ENCODE results near the gene KCNC1. TPM values are rescaled to one million over a fixed set of nuclear protein-coding genes. Genes with fewer than 3 reads are reported as not detected.

The KCNC1 gene
- total RNA-seq, 2 donors from 2014 or later, result 0.19 to 0.37 TPM

DNA sequence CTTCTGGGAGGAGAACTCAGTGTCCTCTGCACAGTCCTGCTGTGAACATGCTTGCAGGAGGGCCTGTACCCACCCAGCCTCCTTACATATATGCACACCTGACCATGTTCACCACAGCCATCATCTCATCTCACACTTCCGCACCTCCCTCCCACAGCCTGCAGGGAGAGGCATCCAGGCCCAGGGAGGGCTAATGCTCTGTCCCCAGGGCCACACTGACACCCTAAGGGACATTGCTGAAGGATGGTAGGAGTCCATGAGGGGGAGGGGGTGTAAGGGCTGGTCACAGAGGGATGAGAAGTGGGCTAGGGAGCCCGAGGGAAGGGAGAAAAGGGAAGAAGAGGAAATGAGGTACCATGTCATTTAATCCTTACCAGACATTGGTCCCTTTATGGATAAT lies 4.4 kb upstream of the KCNC1 start:
- Histone ChIP-seq H3K4me3 (no peak overlapping the region), H3K4me1 (no peaks in the 10 kb centered on the region), H3K9ac (ENCODE audit: low read depth in 2 of 2, low read length in 2 of 2) (no peak overlapping the region), H3K9me3 (no peaks in the 10 kb centered on the region), H3K27me3 (peaks cover 2% of the 10 kb centered on the region), H3K27ac (no peak overlapping the region), H3K36me3 (no peaks in the 10 kb centered on the region)
- intact Hi-C loops (cut with DNase I), result loop anchor here (2.0 to 10.0 kb wide), 2 partner anchors 135 to 249 kb away; no protein-coding TSS in a partner anchor
- DNase-seq, result no peak
- no peak for TF ChIP-seq CTCF (IDR thresholded peaks at IDR 0.05)

- no peaks in the 10 kb centered on the region for H3K36me3 ChIP-seq
- no peaks in the 10 kb centered on the region for H3K4me1 ChIP-seq
- H3K27me3 ChIP-seq, result peaks cover 9% of the 10 kb centered on the region
- DNase-seq, result peak; percentile 74
- peak; percentile 82 for TF ChIP-seq CTCF (IDR thresholded peaks at IDR 0.05)
- no peak overlapping the region for H3K27ac ChIP-seq
- H3K4me3 ChIP-seq, result no peak overlapping the region
- no peaks in the 10 kb centered on the region for H3K9me3 ChIP-seq
- intact Hi-C loops (cut with DNase I), result loop anchor here (2.0 to 10.0 kb wide), 2 partner anchors 136 to 248 kb away; no protein-coding TSS in a partner anchor
- no peak overlapping the region for H3K9ac ChIP-seq (ENCODE audit: low read depth in 2 of 2, low read length in 2 of 2)
Observed at GRCh38 chr11:17730608-17731462, 3.7 kb upstream of the KCNC1 start.

- Histone ChIP-seq H3K4me1 (no peaks in the 10 kb centered on the region), H3K9me3 (no peaks in the 10 kb centered on the region), H3K27me3 (peaks cover 16% of the 10 kb centered on the region), H3K9ac (ENCODE audit: low read depth in 2 of 2, low read length in 2 of 2) (no peak overlapping the region), H3K36me3 (no peaks in the 10 kb centered on the region), H3K4me3 (no peak overlapping the region), H3K27ac (no peak overlapping the region)
- no peak for DNase-seq
- intact Hi-C loops (cut with DNase I), result loop anchor here (10.0 kb wide), 1 partner anchor 138 kb away; no protein-coding TSS in a partner anchor
- no peak for TF ChIP-seq CTCF (IDR thresholded peaks at IDR 0.05)
Observed at GRCh38 chr11:17733261-17733660, 1.3 kb upstream of the KCNC1 start.

DNA sequence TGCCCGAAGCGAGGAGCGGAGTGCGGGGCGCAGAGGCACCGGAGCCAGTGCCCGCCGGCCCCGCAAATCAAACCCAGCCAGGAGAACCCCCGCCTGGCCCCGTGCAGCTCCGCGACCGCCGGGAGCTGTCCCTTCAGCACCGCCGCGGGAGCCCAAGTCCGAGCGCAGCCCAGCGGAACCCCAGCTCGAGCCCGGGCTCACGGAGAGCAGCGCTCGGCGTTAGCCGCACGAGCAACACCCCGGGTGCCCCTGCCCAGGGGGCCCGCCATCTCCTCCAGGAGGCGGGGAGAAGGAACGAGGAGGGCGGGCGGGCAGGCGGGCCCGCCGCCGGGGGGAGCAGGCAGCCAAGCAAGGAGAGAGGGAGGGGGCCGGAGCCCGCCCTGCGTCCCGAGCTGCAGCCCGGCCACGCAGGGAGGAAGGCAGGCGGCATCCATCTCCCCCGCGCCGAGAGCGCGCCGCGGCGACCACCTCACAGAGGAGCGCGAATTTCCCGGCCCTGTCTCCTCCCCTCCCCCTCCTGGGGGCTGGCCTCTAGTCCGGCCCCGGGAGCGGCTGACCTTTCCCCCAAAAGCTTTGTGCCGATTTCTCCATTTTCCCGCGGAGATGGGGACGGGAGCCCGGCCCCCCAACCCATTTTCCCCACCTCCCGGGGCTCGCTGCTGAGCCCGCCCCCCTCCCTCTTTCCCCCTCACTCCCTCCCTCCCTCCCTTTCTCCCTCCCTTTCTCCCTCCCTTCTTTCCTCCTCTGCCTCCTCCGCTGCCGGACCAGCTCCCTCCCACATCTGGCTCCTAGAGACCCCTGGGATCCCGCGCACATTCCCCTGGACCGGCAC lies 621 bp downstream of the KCNC1 start:
- H3K27me3 ChIP-seq, result peaks cover 16% of the 10 kb centered on the region
- H3K27ac ChIP-seq, result no peak overlapping the region
- no peaks in the 10 kb centered on the region for H3K36me3 ChIP-seq
- H3K9me3 ChIP-seq, result no peaks in the 10 kb centered on the region
- DNase-seq, result peak; percentile 30
- H3K4me1 ChIP-seq, result no peaks in the 10 kb centered on the region
- peak overlapping the region; percentile 15 for H3K4me3 ChIP-seq
- intact Hi-C loops (cut with DNase I), result loop anchor here (10.0 kb wide), 1 partner anchor 140 kb away; no protein-coding TSS in a partner anchor
- no peak overlapping the region for H3K9ac ChIP-seq (ENCODE audit: low read depth in 2 of 2, low read length in 2 of 2)
- no peak for TF ChIP-seq CTCF (IDR thresholded peaks at IDR 0.05)

DNA sequence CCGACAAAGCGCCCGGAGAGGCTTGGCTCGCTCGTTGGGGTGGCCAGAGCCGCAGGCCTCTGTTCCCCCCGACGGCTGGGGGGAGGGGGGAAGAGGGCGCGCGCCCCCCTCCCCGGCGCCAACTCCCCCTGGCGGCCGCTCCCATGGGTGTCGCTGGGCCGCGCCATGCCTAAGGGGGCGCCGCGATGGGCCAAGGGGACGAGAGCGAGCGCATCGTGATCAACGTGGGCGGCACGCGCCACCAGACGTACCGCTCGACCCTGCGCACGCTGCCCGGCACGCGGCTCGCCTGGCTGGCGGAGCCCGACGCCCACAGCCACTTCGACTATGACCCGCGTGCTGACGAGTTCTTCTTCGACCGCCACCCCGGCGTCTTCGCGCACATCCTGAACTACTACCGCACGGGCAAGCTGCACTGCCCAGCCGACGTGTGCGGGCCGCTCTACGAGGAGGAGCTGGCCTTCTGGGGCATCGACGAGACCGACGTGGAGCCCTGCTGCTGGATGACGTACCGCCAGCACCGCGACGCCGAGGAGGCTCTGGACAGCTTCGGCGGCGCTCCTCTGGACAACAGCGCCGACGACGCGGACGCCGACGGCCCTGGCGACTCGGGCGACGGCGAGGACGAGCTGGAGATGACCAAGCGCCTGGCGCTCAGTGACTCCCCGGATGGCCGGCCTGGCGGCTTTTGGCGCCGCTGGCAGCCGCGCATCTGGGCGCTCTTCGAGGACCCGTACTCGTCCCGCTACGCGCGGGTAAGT lies 1.4 kb downstream of the KCNC1 start:
- intact Hi-C loops (cut with DNase I), result loop anchor here (10.0 kb wide), 1 partner anchor 141 kb away; no protein-coding TSS in a partner anchor
- no peak for TF ChIP-seq CTCF (IDR thresholded peaks at IDR 0.05)
- Histone ChIP-seq H3K27ac (no peak overlapping the region), H3K36me3 (no peaks in the 10 kb centered on the region), H3K4me3 (no peak overlapping the region), H3K9me3 (no peaks in the 10 kb centered on the region), H3K9ac (ENCODE audit: low read depth in 2 of 2, low read length in 2 of 2) (no peak overlapping the region), H3K4me1 (no peaks in the 10 kb centered on the region), H3K27me3 (peaks cover 16% of the 10 kb centered on the region)
- DNase-seq, result no peak
